ENCODE results near the gene ERGIC1.

GRCh38 chr5:172881691-172882370, 47.8 kb downstream of the ERGIC1 start:
- TF ChIP-seq POLR2AphosphoS5 (IDR thresholded peaks at IDR 0.05) (no peak), CTCF (IDR thresholded peaks at IDR 0.05) (no peak)

All from prostate gland (tissue), 2 donors.